Measurements from ENCODE around the gene SLC4A2.

SLC4A2 gene

DNA sequence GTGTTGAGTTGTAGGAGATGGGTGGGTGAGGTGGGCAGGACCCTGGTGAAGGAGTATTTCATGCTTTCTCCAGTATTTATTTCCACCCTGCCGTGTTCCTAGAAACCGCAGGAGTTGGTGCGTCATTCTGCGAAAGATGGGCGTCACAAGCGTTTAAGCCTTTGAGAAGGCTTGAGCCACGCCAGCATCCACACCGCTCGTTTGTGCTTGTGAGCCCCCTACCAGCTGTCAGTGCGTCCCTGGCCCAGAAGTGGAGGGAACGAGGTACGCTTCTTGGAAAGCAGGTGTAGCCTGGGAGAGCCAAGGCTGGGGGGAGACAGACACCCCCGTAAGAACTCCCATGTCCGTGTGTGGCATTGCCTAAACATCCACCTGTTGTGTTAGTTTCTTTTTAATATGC, 32.6 kb downstream of the SLC4A2 start:
- TF ChIP-seq, protein P1, sequence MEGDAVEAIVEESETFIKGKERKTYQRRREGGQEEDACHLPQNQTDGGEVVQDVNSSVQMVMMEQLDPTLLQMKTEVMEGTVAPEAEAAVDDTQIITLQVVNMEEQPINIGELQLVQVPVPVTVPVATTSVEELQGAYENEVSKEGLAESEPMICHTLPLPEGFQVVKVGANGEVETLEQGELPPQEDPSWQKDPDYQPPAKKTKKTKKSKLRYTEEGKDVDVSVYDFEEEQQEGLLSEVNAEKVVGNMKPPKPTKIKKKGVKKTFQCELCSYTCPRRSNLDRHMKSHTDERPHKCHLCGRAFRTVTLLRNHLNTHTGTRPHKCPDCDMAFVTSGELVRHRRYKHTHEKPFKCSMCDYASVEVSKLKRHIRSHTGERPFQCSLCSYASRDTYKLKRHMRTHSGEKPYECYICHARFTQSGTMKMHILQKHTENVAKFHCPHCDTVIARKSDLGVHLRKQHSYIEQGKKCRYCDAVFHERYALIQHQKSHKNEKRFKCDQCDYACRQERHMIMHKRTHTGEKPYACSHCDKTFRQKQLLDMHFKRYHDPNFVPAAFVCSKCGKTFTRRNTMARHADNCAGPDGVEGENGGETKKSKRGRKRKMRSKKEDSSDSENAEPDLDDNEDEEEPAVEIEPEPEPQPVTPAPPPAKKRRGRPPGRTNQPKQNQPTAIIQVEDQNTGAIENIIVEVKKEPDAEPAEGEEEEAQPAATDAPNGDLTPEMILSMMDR (IDR thresholded peaks at IDR 0.05; ENCODE audit: low read depth, low read length, missing control alignments), result no peak
- no peak overlapping the region for H3K4me3 ChIP-seq (ENCODE audit: low read depth, low read length)
- DNase-seq (ENCODE audit: low read depth), result no peak

DNA sequence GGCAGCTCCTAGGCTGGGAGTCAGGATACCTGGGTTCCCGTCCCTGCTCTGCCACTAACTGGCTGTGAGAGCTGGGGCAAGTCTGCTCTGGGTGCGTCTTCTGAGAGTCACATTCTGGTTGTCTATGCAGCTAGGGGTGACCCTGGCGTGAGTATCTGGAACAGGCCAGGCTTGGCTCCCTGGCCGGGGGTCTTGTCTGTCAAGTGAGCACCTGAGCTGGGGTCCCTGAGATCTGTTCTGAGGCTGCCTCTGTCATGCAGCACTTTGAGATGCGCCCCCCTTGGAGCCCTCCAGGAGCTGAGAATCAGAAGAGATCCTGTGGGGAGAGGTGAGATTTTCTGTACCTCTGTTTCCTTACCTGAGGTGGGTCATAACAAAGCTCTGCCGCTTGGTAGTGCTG, 34.4 kb downstream of the SLC4A2 start:
- no peak overlapping the region for H3K4me3 ChIP-seq (ENCODE audit: low read depth, low read length)
- TF ChIP-seq, protein P1 (IDR thresholded peaks at IDR 0.05; ENCODE audit: low read depth, low read length, missing control alignments), result no peak
- DNase-seq (ENCODE audit: low read depth), result no peak

DNA sequence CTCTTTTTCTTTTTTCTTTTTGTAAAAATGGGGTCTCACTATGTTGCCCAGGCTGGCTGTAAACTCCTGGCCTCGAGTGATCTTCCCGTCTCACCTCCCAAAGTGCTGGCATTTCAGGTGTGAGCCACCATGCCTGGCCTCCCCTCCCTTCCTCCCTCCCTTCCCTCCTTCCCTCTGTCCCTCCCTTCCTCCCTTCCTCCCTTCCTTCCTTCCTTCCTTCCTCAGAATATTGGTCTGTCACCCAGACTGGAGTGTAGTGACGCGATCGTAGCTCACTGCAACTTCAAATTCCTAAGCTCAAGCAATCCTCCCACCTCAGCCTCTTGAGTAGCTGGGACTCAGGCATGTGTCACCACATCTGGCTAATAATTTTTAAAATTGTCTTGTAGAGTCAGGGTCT, 35.3 kb downstream of the SLC4A2 start:
- no peak overlapping the region for H3K4me3 ChIP-seq (ENCODE audit: low read depth, low read length)
- TF ChIP-seq, protein P1 (IDR thresholded peaks at IDR 0.05; ENCODE audit: low read depth, low read length, missing control alignments), result no peak
- DNase-seq (ENCODE audit: low read depth), result no peak

DNA sequence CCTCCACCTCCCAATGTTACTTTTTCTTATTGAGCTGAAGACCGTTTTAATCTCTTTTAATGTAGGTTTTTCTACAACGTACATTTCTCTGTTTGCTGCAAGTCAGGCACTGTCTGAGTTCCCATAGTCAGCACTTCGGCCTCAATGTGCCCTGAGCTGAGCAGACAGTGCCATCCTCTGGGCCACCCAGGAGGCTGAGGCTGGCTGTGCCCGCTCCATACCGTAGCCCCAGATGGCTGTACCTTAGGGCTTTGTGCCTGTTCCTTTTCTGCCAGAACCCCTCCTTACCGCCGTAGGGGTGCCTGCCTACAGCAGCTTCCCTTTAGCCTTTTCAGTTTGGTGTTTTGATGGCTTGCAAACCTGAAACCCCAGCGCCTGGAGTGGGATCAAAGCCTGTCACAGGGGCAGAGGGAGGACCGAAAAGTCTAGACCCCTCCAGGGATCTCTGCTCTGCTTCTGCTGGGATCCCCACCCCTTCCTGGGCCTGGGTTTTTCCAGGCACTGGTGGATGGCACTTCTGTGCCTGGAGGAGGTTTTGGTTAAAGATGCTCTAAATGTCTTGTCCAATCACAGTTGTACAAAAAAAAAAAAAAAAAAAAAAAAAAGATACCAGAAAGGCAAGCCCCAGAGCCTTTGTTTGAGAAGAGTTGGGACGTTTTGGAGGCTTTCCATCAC, 35.9 kb downstream of the SLC4A2 start:
- TF ChIP-seq, protein P1 (IDR thresholded peaks at IDR 0.05; ENCODE audit: low read depth, low read length, missing control alignments), result no peak
- no peak overlapping the region for H3K4me3 ChIP-seq (ENCODE audit: low read depth, low read length)
- no peak for DNase-seq (ENCODE audit: low read depth)

DNA sequence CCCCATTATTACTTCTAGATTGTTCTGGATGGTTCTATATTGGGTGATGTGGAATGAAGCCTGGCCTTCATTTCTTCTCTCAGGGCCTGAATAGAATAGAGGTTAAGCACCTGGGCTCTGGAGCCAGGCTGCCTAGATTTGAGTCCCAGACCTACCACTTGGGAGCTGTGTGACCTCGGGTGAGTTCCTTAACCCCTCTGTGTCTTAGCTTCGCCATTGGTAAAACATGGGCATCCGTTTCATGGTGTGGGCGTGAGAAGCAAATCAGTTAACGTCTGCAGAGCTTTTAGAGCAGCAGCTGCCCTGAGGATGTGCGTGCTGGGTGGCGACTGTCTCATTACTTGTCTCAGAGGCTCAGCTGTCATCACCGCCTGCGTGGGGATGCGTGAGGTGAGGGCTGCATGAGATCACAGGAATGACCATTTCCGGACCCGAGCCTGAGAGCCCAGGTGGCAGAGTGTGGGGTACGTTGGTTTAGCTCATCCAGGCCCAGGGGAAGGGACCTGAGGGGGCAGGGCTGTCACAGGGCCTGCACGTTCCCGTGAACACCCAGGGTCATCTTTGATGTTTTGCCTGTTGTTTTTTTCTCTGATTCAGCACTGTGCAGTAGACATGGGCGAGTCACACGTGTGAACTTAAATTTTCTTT, 36.6 kb downstream of the SLC4A2 start:
- no peak for DNase-seq (ENCODE audit: low read depth)
- TF ChIP-seq, protein P1 (IDR thresholded peaks at IDR 0.05; ENCODE audit: low read depth, low read length, missing control alignments), result no peak

DNA sequence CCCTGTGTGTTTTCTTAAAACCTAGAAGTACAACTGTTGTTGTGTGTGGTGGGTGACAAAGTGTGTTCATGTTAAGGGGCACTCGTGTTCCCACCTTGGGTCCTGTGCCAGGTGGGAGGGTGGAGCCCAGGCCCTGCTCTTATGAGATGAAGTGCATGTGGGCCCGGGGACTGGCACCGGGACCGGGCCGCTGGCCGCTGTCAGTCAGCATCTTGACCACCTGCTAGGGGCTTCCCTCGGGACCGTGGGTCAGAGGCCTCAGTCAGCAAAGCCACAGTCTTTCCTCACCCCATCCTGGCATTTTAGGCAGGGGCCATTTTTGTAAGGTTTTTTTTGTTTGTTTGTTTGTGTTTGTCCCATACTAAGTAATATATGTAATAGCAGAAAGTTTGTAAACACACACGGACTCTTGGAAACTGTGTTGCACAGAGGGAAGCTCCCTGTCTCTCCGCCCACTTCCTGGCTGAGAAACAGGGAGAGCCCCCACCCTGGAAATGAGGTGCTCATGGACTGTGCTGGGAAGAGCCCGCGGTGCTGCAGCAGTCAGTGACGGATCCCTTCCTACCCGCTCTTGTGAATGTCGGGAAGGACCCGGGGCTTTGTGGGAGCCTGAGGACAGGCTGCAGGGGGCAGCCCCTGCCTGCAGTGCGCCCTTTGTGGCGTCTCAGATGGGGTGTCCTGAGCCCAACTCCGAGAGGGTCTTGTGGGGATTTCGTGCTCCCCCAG, 40.3 kb downstream of the SLC4A2 start:
- DNase-seq (ENCODE audit: low read depth), result no peak
- TF ChIP-seq, protein P1 (IDR thresholded peaks at IDR 0.05; ENCODE audit: low read depth, low read length, missing control alignments), result no peak
- H3K4me3 ChIP-seq (ENCODE audit: low read depth, low read length), result no peak overlapping the region

More for the DNA sequence above, 36.6 kb downstream of the SLC4A2 start:
- H3K4me3 ChIP-seq (ENCODE audit: low read depth, low read length), result no peak overlapping the region

All from GM12864 (cell line).